ENCODE results near the gene UBE2R2. TPM values are rescaled to one million over a fixed set of nuclear protein-coding genes. Genes with fewer than 3 reads are reported as not detected.
"Not testable (repeated sequence)": the region's sequence is repeated elsewhere in the genome, so short reads cannot be mapped to it uniquely, and the experiment has no call there.

Gene UBE2R2
- total RNA-seq, 1 donor from 2014 or later: 90.1 TPM

- Mint-ChIP-seq H3K4me1 (ENCODE audit: low read depth, unreplicated experiment) (no peaks in the 10 kb centered on the region), H3K27ac (ENCODE audit: unreplicated experiment) (no peak overlapping the region), H3K4me3 (ENCODE audit: unreplicated experiment) (no peak overlapping the region), H3K9me3 (ENCODE audit: unreplicated experiment) (peaks cover 5% of the 10 kb centered on the region), H3K27me3 (ENCODE audit: unreplicated experiment) (no peaks in the 10 kb centered on the region), H3K36me3 (ENCODE audit: unreplicated experiment) (no peaks in the 10 kb centered on the region)
- no peak for DNase-seq
- TF ChIP-seq, protein P1, sequence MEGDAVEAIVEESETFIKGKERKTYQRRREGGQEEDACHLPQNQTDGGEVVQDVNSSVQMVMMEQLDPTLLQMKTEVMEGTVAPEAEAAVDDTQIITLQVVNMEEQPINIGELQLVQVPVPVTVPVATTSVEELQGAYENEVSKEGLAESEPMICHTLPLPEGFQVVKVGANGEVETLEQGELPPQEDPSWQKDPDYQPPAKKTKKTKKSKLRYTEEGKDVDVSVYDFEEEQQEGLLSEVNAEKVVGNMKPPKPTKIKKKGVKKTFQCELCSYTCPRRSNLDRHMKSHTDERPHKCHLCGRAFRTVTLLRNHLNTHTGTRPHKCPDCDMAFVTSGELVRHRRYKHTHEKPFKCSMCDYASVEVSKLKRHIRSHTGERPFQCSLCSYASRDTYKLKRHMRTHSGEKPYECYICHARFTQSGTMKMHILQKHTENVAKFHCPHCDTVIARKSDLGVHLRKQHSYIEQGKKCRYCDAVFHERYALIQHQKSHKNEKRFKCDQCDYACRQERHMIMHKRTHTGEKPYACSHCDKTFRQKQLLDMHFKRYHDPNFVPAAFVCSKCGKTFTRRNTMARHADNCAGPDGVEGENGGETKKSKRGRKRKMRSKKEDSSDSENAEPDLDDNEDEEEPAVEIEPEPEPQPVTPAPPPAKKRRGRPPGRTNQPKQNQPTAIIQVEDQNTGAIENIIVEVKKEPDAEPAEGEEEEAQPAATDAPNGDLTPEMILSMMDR (IDR thresholded peaks at IDR 0.05; ENCODE audit: partially characterized antibody, unreplicated experiment): no peak
Measured at GRCh38 chr9:33837138-33837537, 20.2 kb downstream of the UBE2R2 start.

DNA sequence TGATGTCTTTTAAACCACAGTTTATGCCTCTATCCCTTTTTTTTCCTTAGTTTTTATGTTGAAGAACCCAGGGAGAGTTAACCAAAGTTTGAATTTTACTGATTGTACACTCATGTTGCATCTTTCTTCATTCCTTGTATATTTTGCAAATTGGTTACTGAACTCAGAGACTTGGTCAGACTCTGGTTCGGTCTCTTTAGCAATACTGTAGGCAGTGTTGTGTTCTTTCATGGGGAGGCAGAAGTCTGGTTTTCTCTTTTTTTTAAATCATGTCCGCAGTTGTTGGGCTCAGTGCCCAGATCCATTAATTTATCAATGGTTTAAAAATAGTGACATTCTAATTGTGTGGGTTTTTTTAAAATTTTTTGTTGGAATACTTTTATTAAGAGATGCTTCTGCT, 23.4 kb downstream of the UBE2R2 start:
- peaks cover 3% of the 10 kb centered on the region for H3K4me1 Mint-ChIP-seq (ENCODE audit: low read depth, unreplicated experiment)
- no peaks in the 10 kb centered on the region for H3K27me3 Mint-ChIP-seq (ENCODE audit: unreplicated experiment)
- TF ChIP-seq, protein P1 (IDR thresholded peaks at IDR 0.05; ENCODE audit: partially characterized antibody, unreplicated experiment): no peak
- no peaks in the 10 kb centered on the region for H3K36me3 Mint-ChIP-seq (ENCODE audit: unreplicated experiment)
- no peak overlapping the region for H3K4me3 Mint-ChIP-seq (ENCODE audit: unreplicated experiment)
- no peak for DNase-seq
- no peak overlapping the region for H3K27ac Mint-ChIP-seq (ENCODE audit: unreplicated experiment)
- peaks cover 2% of the 10 kb centered on the region for H3K9me3 Mint-ChIP-seq (ENCODE audit: unreplicated experiment)

GRCh38 chr9:33843312-33843961, 26.5 kb downstream of the UBE2R2 start:
- no peak overlapping the region for H3K4me3 Mint-ChIP-seq (ENCODE audit: unreplicated experiment)
- no peaks in the 10 kb centered on the region for H3K36me3 Mint-ChIP-seq (ENCODE audit: unreplicated experiment)
- H3K4me1 Mint-ChIP-seq (ENCODE audit: low read depth, unreplicated experiment): peaks cover 3% of the 10 kb centered on the region
- no peak for DNase-seq
- H3K27me3 Mint-ChIP-seq (ENCODE audit: unreplicated experiment): no peaks in the 10 kb centered on the region
- peaks cover 2% of the 10 kb centered on the region for H3K9me3 Mint-ChIP-seq (ENCODE audit: unreplicated experiment)
- TF ChIP-seq, protein P1 (IDR thresholded peaks at IDR 0.05; ENCODE audit: partially characterized antibody, unreplicated experiment): no peak
- H3K27ac Mint-ChIP-seq (ENCODE audit: unreplicated experiment): no peak overlapping the region

GRCh38 chr9:33846231-33846630, 29.3 kb downstream of the UBE2R2 start:
- H3K27me3 Mint-ChIP-seq (ENCODE audit: unreplicated experiment): no peaks in the 10 kb centered on the region
- no peak overlapping the region for H3K27ac Mint-ChIP-seq (ENCODE audit: unreplicated experiment)
- H3K4me1 Mint-ChIP-seq (ENCODE audit: low read depth, unreplicated experiment): peaks cover 3% of the 10 kb centered on the region
- H3K36me3 Mint-ChIP-seq (ENCODE audit: unreplicated experiment): no peaks in the 10 kb centered on the region
- H3K9me3 Mint-ChIP-seq (ENCODE audit: unreplicated experiment): no peaks in the 10 kb centered on the region
- no peak for DNase-seq
- TF ChIP-seq, protein P1 (IDR thresholded peaks at IDR 0.05; ENCODE audit: partially characterized antibody, unreplicated experiment): no peak
- H3K4me3 Mint-ChIP-seq (ENCODE audit: unreplicated experiment): no peak overlapping the region

- DNase-seq; H3K9me3 Mint-ChIP-seq (ENCODE audit: unreplicated experiment); H3K4me3 Mint-ChIP-seq (ENCODE audit: unreplicated experiment); H3K4me1 Mint-ChIP-seq (ENCODE audit: low read depth, unreplicated experiment); H3K27me3 Mint-ChIP-seq (ENCODE audit: unreplicated experiment); H3K36me3 Mint-ChIP-seq (ENCODE audit: unreplicated experiment); H3K27ac Mint-ChIP-seq (ENCODE audit: unreplicated experiment): not testable (repeated sequence)
Measured at GRCh38 chr9:33847894-33848205, 30.9 kb downstream of the UBE2R2 start.
